GM12891 (cell line): ENCODE results near the gene TMEM41A.

ENCODE experiments used
- PAX5 ChIP-seq: IDR thresholded peaks from 2 replicates; pipeline ENCODE4 v1.6.1; 2011; ENCODE audit warnings: low read length, moderate library complexity, mild to moderate bottlenecking; ENCODE audit not compliant: insufficient read depth, severe bottlenecking
- POLR2A ChIP-seq: IDR thresholded peaks from 2 replicates; pipeline ENCODE4 v1.6.1; 2011; ENCODE audit warnings: low read depth, low read length, control low read depth
- POLR2AphosphoS5 ChIP-seq: IDR thresholded peaks from 2 replicates; pipeline ENCODE4 v1.6.1; 2011; ENCODE audit warnings: low read depth, low read length, control low read depth
- POU2F2 ChIP-seq: IDR thresholded peaks from 2 replicates; pipeline ENCODE4 v1.6.1; 2011; ENCODE audit warnings: low read depth, mild to moderate bottlenecking, control low read depth, low read length, moderate library complexity
- SPI1 ChIP-seq: IDR thresholded peaks from 2 replicates; pipeline ENCODE4 v1.6.1; 2011; ENCODE audit warnings: low read depth, low read length, control low read depth
- TAF1 ChIP-seq: IDR thresholded peaks from 2 replicates; pipeline ENCODE4 v1.6.1; 2011; ENCODE audit warnings: low read depth, low read length, control low read depth

GRCh38 chr3:185473290-185473815 lies 25.5 kb downstream of the TMEM41A start:
- TF ChIP-seq POLR2A (no peak), POLR2AphosphoS5 (no peak), SPI1 (no peak), TAF1 (no peak), PAX5 (no peak), POU2F2 (no peak)
